K562 (cell line): ENCODE results near the gene AP5Z1. TPM values are rescaled to one million over a fixed set of nuclear protein-coding genes. Genes with fewer than 3 reads are reported as not detected.

Experiments used
- CBX5 ChIP-seq: IDR thresholded peaks from 2 replicates; pipeline ENCODE4 v1.6.1; 2014; ENCODE audit warnings: low read depth, borderline replicate concordance
- ELF4 ChIP-seq: fragments of 450-650 bp; formaldehyde crosslinking; IDR thresholded peaks from 2 replicates; pipeline ENCODE4 v1.4.0; 2022; ENCODE audit warnings: missing genetic modification characterization
- ETS2 ChIP-seq: IDR thresholded peaks from 2 replicates; pipeline ENCODE4 v1.6.1; 2016; ENCODE audit warnings: borderline replicate concordance, missing genetic modification characterization, mild to moderate bottlenecking, moderate library complexity, missing compliant biosample characterization; ENCODE audit not compliant: poor library complexity, severe bottlenecking
- LCOR ChIP-seq: sonication (generic); formaldehyde crosslinking; IDR thresholded peaks from 2 replicates; pipeline ENCODE4 v1.8.0; 2022; ENCODE audit warnings: mild to moderate bottlenecking, missing genetic modification reagents
- NKRF ChIP-seq: fragments of 450-650 bp; IDR thresholded peaks from 2 replicates; pipeline ENCODE4 v1.6.1; 2016; ENCODE audit warnings: borderline replicate concordance
- PHF21A ChIP-seq: fragments of 450-650 bp; IDR thresholded peaks from 2 replicates; pipeline ENCODE4 v1.6.1; 2017; ENCODE audit warnings: low read depth, borderline replicate concordance
- TCF7 ChIP-seq: sonication (generic); IDR thresholded peaks from 2 replicates; pipeline ENCODE4 v1.6.1; 2016; ENCODE audit warnings: antibody characterized with exemption, borderline replicate concordance
- ZBTB40 ChIP-seq, 2 experiments: fragments of 450-650 bp in 1 of 2; sonication (generic) in 1 of 2; formaldehyde crosslinking in 1 of 2; IDR thresholded peaks; 2 replicates each; pipeline versions ENCODE4 v1.7.1 to v1.9.0; 2016 to 2022; ENCODE audit warnings: inconsistent platforms in 1 of 2, mild to moderate bottlenecking in 1 of 2, missing genetic modification reagents in 1 of 2
- ZEB2 ChIP-seq: fragments of 450-650 bp; IDR thresholded peaks from 2 replicates; pipeline ENCODE4 v1.6.1; 2016
- polyA plus RNA-seq, 8 experiments: library from polyadenylated mRNA; depleted of rRNA in 4 of 8; stranded (reverse) in 5 of 8; unstranded in 3 of 8; fragments of >200 nt; fragmentation: Nextera tagmentation in 2 of 8; fragmentation: Illumina TruSeq in 1 of 8; extraction: Ambion mirVana in 2 of 8; extraction: Trizol in 1 of 8; gene quantifications; 2 replicates each; pipeline versions ENCODE4 v1.2.1 to v1.2.3, GENCODE V29; 2011 to 2014; ENCODE audit warnings: inconsistent platforms in 1 of 8, missing spikeins in 1 of 8
- total RNA-seq, 7 experiments: library from RNA; depleted of rRNA in 6 of 7; stranded (reverse); fragments of >200 nt in 6 of 7; fragmentation: Illumina TruSeq in 2 of 7; extraction: Trizol in 2 of 7; gene quantifications; 2 replicates each; pipeline versions ENCODE4 v1.2.1 to v1.2.3, GENCODE V29; 2011 to 2021; ENCODE audit warnings: low replicate concordance in 1 of 7
- TF ChIP-seq, protein P1 (sequence below): sonication (generic); formaldehyde crosslinking; IDR thresholded peaks from 2 replicates; pipeline ENCODE4 v1.8.0; 2022; ENCODE audit warnings: missing genetic modification reagents, mild to moderate bottlenecking, borderline replicate concordance
- TF ChIP-seq, protein P2 (sequence below): sonication (generic); formaldehyde crosslinking; IDR thresholded peaks from 2 replicates; pipeline ENCODE4 v1.4.0; 2020; ENCODE audit warnings: mild to moderate bottlenecking, missing genetic modification reagents

AP5Z1 gene
- total and polyA plus RNA-seq, 9 of the 15 experiments (the other 6 are each of a cell fraction or from before 2014, with no cell fraction given), result 0.06 to 31.1 (median 6.4) TPM

DNA sequence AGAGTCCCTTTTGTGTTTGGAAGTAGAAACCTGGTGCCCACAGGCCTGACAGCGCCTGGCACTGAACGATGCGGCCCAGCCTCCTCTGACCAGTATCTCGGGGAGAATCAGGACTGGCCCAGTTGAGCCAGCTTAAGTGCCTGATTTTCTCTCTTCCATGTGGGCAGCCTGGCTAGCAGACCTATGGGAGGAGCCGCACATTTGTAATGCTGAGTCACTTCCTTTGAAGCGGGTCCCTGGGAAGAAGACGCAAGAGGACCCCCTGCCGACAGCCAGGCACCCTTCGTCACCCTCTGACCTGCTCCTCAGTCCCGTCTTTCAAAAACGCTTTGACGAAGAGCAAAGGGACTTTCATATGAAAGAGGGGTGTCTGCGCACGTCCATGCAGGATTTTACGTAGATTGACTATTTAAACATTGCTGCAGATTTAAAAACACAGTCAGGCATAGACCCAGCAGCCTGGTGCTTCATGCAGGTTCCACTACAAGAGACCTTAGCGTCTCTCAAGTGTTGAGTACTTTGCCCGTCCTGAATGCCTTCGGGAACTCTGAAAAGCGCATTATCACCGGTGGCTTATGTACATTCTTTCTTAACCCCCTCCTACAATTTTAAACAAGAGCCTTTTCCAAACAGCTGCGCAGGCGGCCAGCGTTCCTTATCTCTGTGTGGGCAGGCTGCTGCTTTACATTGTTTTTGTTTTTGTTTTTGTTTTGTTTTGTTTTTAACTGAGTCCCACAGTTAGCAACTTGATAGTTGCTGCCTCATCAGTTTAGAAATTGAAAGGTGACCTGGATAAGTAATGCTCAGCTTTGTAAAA is 36.5 kb upstream of the AP5Z1 start (continued):
- TF ChIP-seq ZEB2, result peak; percentile 39; the same call in 1 of the 2 replicates
- TF ChIP-seq NKRF, result no peak
- 0 out of 2 replicates have a peak, but pooled peaks have one; percentile 41 for TF ChIP-seq ZBTB40 (IDR thresholded peaks at IDR 0.05)
- no peak for TF ChIP-seq ZBTB40 (CRISPR knock-in tag; IDR thresholded peaks at IDR 0.05)
- TF ChIP-seq, protein P1, sequence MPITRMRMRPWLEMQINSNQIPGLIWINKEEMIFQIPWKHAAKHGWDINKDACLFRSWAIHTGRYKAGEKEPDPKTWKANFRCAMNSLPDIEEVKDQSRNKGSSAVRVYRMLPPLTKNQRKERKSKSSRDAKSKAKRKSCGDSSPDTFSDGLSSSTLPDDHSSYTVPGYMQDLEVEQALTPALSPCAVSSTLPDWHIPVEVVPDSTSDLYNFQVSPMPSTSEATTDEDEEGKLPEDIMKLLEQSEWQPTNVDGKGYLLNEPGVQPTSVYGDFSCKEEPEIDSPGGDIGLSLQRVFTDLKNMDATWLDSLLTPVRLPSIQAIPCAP (CRISPR knock-in tag), result no peak
- TF ChIP-seq ETS2 (tag), result no peak
- 0 out of 2 replicates have a peak, but pooled peaks have one; percentile 48 for TF ChIP-seq PHF21A
- TF ChIP-seq, protein P2, sequence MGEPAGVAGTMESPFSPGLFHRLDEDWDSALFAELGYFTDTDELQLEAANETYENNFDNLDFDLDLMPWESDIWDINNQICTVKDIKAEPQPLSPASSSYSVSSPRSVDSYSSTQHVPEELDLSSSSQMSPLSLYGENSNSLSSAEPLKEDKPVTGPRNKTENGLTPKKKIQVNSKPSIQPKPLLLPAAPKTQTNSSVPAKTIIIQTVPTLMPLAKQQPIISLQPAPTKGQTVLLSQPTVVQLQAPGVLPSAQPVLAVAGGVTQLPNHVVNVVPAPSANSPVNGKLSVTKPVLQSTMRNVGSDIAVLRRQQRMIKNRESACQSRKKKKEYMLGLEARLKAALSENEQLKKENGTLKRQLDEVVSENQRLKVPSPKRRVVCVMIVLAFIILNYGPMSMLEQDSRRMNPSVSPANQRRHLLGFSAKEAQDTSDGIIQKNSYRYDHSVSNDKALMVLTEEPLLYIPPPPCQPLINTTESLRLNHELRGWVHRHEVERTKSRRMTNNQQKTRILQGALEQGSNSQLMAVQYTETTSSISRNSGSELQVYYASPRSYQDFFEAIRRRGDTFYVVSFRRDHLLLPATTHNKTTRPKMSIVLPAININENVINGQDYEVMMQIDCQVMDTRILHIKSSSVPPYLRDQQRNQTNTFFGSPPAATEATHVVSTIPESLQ, result no peak
- peak; percentile 90; the same call in 1 of the 2 replicates for TF ChIP-seq TCF7
- 0 out of 2 replicates have a peak, but pooled peaks have one; percentile 14 for TF ChIP-seq ELF4 (CRISPR knock-in tag)
- no peak for TF ChIP-seq CBX5
- TF ChIP-seq LCOR (CRISPR knock-in tag), result no peak
